Mucosa of descending colon (tissue), 3 donors: ENCODE data around the gene SLC38A5. TPM values are rescaled to one million over a fixed set of nuclear protein-coding genes. Genes with fewer than 3 reads are reported as not detected.

ENCODE experiments used
- ATAC-seq: fragments of 200-7000 bp; cut with Tn5 transposase; one replicate; pipeline ENCODE4 v1.9.1; 2020; ENCODE audit warnings: mild to moderate bottlenecking, moderate library complexity
- DNase-seq, 3 donors: peaks; one replicate each; pipeline ENCODE4 v3.0.0-alpha.2; 2020
- H3K36me3 ChIP-seq: fragments of 200-600 bp; one replicate; pipeline ENCODE4 v1.8.0; 2021; ENCODE audit warnings: low read depth, mild to moderate bottlenecking
- H3K4me1 ChIP-seq: fragments of 200-600 bp; one replicate; pipeline ENCODE4 v1.8.0; 2021; ENCODE audit warnings: low read depth, mild to moderate bottlenecking
- H3K4me3 ChIP-seq: fragments of 200-600 bp; one replicate; pipeline ENCODE4 v1.8.0; 2021; ENCODE audit warnings: mild to moderate bottlenecking
- H3K9me3 ChIP-seq: fragments of 200-600 bp; one replicate; pipeline ENCODE4 v1.8.0; 2021; ENCODE audit warnings: mild to moderate bottlenecking
- intact Hi-C, 2 donors: fragments of 100-400 bp; cut with DNase I in 1 of 2; cut with micrococcal nuclease in 1 of 2; formaldehyde crosslinking; loops; one replicate each; pipeline versions ENCODE4 v1.11.0 to v1.11.1; 2022; cut with DNase I, micrococcal nuclease
- total RNA-seq, 3 donors: library from RNA; stranded (reverse); fragmentation: NEBNext Ultra II Directional in 2 of 3; extraction: Animal tissue kit (Norgen Biotek cat#: 25700) in 2 of 3; gene quantifications; one replicate each; pipeline versions ENCODE4 v1.2.1 to v1.2.4, GENCODE V29; 2021 to 2023
- TF ChIP-seq, protein P1 (sequence below): fragments of 200-600 bp; IDR thresholded peaks from one replicate; pipeline ENCODE4 v1.8.0; 2022; ENCODE audit warnings: antibody characterized with exemption, mild to moderate bottlenecking
- donor health status: DM: no; HTN: no; CAD: no; lungs with moderate emphysema.
- donor health status: DM: no; HTN: no; CAD: no.
- donor health status: DM: no; HTN: yes; CAD: no.

SLC38A5 gene
- total RNA-seq, 3 donors from 2014 or later = 7.3 to 25.9 (median 9.7) TPM

DNA sequence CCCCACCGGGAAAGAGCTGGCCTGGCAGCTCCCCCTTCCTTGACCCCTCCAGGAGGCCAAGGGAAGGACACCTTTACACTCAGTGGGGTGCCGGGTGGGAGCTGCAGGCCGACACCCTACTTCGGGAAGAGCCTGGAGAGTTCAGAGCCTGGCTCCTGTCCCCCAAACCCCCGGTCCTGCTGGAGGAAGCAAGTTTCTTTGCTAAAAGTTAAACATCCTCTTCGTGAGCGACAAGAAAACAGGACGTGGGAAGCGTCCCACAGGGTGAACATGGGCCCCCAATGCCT is 3.6 kb upstream of the SLC38A5 start:
- ATAC-seq (no peak), DNase-seq (no peak)
- Histone ChIP-seq H3K9me3 (no peaks in the 10 kb centered on the region), H3K4me1 (no peaks in the 10 kb centered on the region), H3K4me3 (no peak overlapping the region), H3K36me3 (no peaks in the 10 kb centered on the region)
- intact Hi-C loops = no loop called here
- TF ChIP-seq, protein P1, sequence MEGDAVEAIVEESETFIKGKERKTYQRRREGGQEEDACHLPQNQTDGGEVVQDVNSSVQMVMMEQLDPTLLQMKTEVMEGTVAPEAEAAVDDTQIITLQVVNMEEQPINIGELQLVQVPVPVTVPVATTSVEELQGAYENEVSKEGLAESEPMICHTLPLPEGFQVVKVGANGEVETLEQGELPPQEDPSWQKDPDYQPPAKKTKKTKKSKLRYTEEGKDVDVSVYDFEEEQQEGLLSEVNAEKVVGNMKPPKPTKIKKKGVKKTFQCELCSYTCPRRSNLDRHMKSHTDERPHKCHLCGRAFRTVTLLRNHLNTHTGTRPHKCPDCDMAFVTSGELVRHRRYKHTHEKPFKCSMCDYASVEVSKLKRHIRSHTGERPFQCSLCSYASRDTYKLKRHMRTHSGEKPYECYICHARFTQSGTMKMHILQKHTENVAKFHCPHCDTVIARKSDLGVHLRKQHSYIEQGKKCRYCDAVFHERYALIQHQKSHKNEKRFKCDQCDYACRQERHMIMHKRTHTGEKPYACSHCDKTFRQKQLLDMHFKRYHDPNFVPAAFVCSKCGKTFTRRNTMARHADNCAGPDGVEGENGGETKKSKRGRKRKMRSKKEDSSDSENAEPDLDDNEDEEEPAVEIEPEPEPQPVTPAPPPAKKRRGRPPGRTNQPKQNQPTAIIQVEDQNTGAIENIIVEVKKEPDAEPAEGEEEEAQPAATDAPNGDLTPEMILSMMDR = no peak

DNA sequence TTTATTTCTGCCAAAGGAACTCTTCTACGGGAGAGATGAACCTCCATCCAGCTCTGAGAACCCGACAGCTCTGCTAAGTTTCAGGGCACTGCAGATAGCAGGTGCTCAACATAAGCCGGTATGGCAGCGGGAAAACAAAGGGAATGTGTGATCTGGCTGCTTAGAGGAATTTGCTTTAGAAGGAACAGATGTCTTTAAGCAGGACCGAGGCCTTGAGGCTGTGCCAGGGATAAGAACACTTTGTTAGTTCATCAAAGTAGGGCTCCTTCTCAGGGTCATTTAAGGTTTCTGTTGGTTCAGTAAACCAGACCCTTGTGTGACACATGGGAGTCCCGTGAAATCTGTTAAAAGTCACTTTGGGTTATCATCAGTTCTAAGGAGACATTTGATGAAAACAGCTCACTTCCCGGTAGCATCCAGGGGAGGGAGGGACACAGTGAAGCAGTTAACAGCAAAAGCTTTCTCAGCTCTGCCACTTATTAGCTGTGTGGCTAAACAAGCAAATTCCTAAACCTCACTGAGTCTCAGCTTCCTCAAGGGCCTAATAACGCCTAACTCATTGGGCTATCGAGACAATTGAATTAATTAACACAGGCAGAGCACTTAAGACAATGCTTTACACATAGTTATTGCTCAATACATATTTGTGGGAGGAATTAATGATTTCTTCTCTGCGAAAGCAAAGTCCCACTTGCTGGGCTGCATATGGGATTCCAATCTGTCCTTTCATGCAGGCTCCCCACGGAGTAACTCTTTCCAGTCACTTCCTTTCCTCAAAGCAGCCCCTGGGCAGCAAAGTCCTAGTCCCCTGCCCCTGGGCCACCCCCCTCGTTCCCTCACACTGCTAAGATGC is 3.0 kb upstream of the SLC38A5 start:
- Histone ChIP-seq H3K4me1 (no peaks in the 10 kb centered on the region), H3K4me3 (no peak overlapping the region), H3K36me3 (no peaks in the 10 kb centered on the region), H3K9me3 (no peaks in the 10 kb centered on the region)
- TF ChIP-seq, protein P1 = no peak
- intact Hi-C loops = no loop called here
- ATAC-seq (no peak), DNase-seq (no peak)

DNA sequence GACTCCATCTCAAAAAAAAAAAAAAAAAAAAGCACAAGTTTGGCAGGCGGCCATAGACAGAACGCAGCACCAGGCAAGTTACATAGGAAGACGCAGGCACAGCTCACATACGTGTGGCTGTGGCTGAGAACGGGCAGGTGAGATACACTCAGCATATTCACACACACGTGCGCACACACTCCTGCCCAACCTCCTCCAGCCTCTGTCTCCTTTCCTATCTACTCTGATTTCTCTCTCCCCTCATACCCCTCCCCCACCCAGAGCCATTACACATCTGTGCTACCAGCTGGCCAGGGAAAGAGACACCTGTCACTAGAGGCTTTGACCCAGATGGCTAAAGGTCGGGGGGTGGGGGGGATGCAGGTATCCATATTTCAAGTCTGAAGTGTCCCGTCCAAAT is 2.2 kb upstream of the SLC38A5 start:
- Histone ChIP-seq H3K4me1 (no peaks in the 10 kb centered on the region), H3K9me3 (no peaks in the 10 kb centered on the region), H3K36me3 (no peaks in the 10 kb centered on the region), H3K4me3 (no peak overlapping the region)
- TF ChIP-seq, protein P1 = no peak
- ATAC-seq = no peak
- intact Hi-C loops = no loop called here
- no peak for DNase-seq

- TF ChIP-seq, protein P1 = no peak
- no peak for ATAC-seq
- intact Hi-C loops = no loop called here
- no peaks in the 10 kb centered on the region for H3K4me1 ChIP-seq
- no peaks in the 10 kb centered on the region for H3K36me3 ChIP-seq
- H3K9me3 ChIP-seq = no peaks in the 10 kb centered on the region
- H3K4me3 ChIP-seq = no peak overlapping the region
- no peak for DNase-seq
Measured at GRCh38 chrX:48471504-48471903, 1.4 kb upstream of the SLC38A5 start.

- Histone ChIP-seq H3K36me3 (no peaks in the 10 kb centered on the region), H3K9me3 (no peaks in the 10 kb centered on the region), H3K4me3 (no peak overlapping the region), H3K4me1 (no peaks in the 10 kb centered on the region)
- ATAC-seq (no peak), DNase-seq (no peak)
- intact Hi-C loops = no loop called here
- TF ChIP-seq, protein P1 = no peak
Measured at GRCh38 chrX:48470833-48471118, 716 bp upstream of the SLC38A5 start.
